HEK293 (cell line): ENCODE results near the gene MAPKAPK3.
A peak's percentile ranks its signal among the peaks of the same experiment; 100 is the strongest.

Experiments
- BCL11A ChIP-seq: fragments of 450-650 bp; formaldehyde crosslinking; IDR thresholded peaks from 2 replicates; pipeline ENCODE4 v1.5.1; 2016; ENCODE audit warnings: low read depth, missing biosample characterization, missing genetic modification characterization
- ELK4 ChIP-seq: IDR thresholded peaks from 2 replicates; pipeline ENCODE4 v1.6.1; 2011; ENCODE audit warnings: mild to moderate bottlenecking, low read depth, low read length, borderline replicate concordance
- GLI4 ChIP-seq: fragments of 450-650 bp; formaldehyde crosslinking; IDR thresholded peaks from 2 replicates; pipeline ENCODE4 v1.5.1; 2016; ENCODE audit warnings: missing biosample characterization, missing genetic modification characterization
- HOXD13 ChIP-seq: sonication (generic); formaldehyde crosslinking; IDR thresholded peaks from 2 replicates; pipeline ENCODE4 v1.8.0; 2022; ENCODE audit warnings: missing genetic modification reagents, borderline replicate concordance
- INSM2 ChIP-seq: fragments of 450-650 bp; formaldehyde crosslinking; IDR thresholded peaks from 2 replicates; pipeline ENCODE4 v1.5.1; 2016; ENCODE audit warnings: missing biosample characterization, missing genetic modification characterization
- MZF1 ChIP-seq: fragments of 450-650 bp; formaldehyde crosslinking; IDR thresholded peaks from 2 replicates; pipeline ENCODE4 v1.5.1; 2017; ENCODE audit warnings: missing biosample characterization, missing genetic modification characterization, borderline replicate concordance
- OVOL3 ChIP-seq: fragments of 450-650 bp; formaldehyde crosslinking; IDR thresholded peaks from 2 replicates; pipeline ENCODE4 v1.5.1; 2016; ENCODE audit warnings: missing biosample characterization, missing genetic modification characterization
- REPIN1 ChIP-seq: fragments of 450-650 bp; formaldehyde crosslinking; IDR thresholded peaks from 2 replicates; pipeline ENCODE4 v1.5.1; 2017; ENCODE audit warnings: missing biosample characterization, missing genetic modification characterization, low read depth
- REST ChIP-seq: fragments of 450-650 bp; formaldehyde crosslinking; IDR thresholded peaks from 2 replicates; pipeline ENCODE4 v1.5.1; 2016; ENCODE audit warnings: missing biosample characterization, missing genetic modification characterization
- SETDB1 ChIP-seq: IDR thresholded peaks from one replicate; pipeline ENCODE4 v1.6.1; 2017; ENCODE audit warnings: mild to moderate bottlenecking, low read length, moderate library complexity, mixed read lengths; ENCODE audit not compliant: insufficient read length
- TCF7L2 ChIP-seq: IDR thresholded peaks from 2 replicates; pipeline ENCODE4 v1.6.1; 2011; ENCODE audit warnings: low read depth, mild to moderate bottlenecking, inconsistent platforms, low read length, moderate library complexity, borderline replicate concordance
- TRIM28 ChIP-seq: IDR thresholded peaks from 2 replicates; pipeline ENCODE4 v1.6.1; 2011; ENCODE audit warnings: low read length, control low read depth, borderline replicate concordance
- ZBTB20 ChIP-seq: fragments of 450-650 bp; formaldehyde crosslinking; IDR thresholded peaks from 2 replicates; pipeline ENCODE4 v1.5.1; 2016; ENCODE audit warnings: missing biosample characterization, missing genetic modification characterization
- ZNF133 ChIP-seq: fragments of 450-650 bp; formaldehyde crosslinking; IDR thresholded peaks from 2 replicates; pipeline ENCODE4 v1.5.1; 2016; ENCODE audit warnings: missing biosample characterization, missing genetic modification characterization
- ZNF146 ChIP-seq: fragments of 450-650 bp; formaldehyde crosslinking; IDR thresholded peaks from 2 replicates; pipeline ENCODE4 v1.5.1; 2016; ENCODE audit warnings: missing biosample characterization, missing genetic modification characterization
- ZNF223 ChIP-seq: fragments of 450-650 bp; formaldehyde crosslinking; IDR thresholded peaks from 2 replicates; pipeline ENCODE4 v1.5.1; 2016; ENCODE audit warnings: missing biosample characterization, missing genetic modification characterization
- ZNF24 ChIP-seq: fragments of 450-650 bp; formaldehyde crosslinking; IDR thresholded peaks from 2 replicates; pipeline ENCODE4 v1.5.1; 2016; ENCODE audit warnings: missing biosample characterization, missing genetic modification characterization
- ZNF266 ChIP-seq: fragments of 450-650 bp; formaldehyde crosslinking; IDR thresholded peaks from 2 replicates; pipeline ENCODE4 v1.5.1; 2016; ENCODE audit warnings: missing biosample characterization, missing genetic modification characterization, low read depth
- ZNF280C ChIP-seq: fragments of 450-650 bp; formaldehyde crosslinking; IDR thresholded peaks from 2 replicates; pipeline ENCODE4 v1.5.1; 2016; ENCODE audit warnings: missing biosample characterization, missing genetic modification characterization
- ZNF311 ChIP-seq: fragments of 450-650 bp; formaldehyde crosslinking; IDR thresholded peaks from 2 replicates; pipeline ENCODE4 v1.5.1; 2017; ENCODE audit warnings: missing biosample characterization, missing genetic modification characterization, borderline replicate concordance
- ZNF350 ChIP-seq: fragments of 450-650 bp; formaldehyde crosslinking; IDR thresholded peaks from 2 replicates; pipeline ENCODE4 v1.5.0; 2017; ENCODE audit warnings: missing biosample characterization, mild to moderate bottlenecking, missing genetic modification characterization
- ZNF600 ChIP-seq: fragments of 450-650 bp; formaldehyde crosslinking; IDR thresholded peaks from 2 replicates; pipeline ENCODE4 v1.5.1; 2016; ENCODE audit warnings: missing biosample characterization, missing genetic modification characterization
- ZNF610 ChIP-seq: fragments of 450-650 bp; formaldehyde crosslinking; IDR thresholded peaks from 2 replicates; pipeline ENCODE4 v1.5.1; 2016; ENCODE audit warnings: missing biosample characterization, missing genetic modification characterization, borderline replicate concordance
- ZNF623 ChIP-seq: fragments of 450-650 bp; formaldehyde crosslinking; IDR thresholded peaks from 2 replicates; pipeline ENCODE4 v1.5.1; 2016; ENCODE audit warnings: missing biosample characterization, missing genetic modification characterization
- ZNF660 ChIP-seq: fragments of 450-650 bp; IDR thresholded peaks from 2 replicates; pipeline ENCODE4 v1.5.1; 2018; ENCODE audit warnings: missing biosample characterization, mild to moderate bottlenecking, missing genetic modification characterization
- ZNF747 ChIP-seq: fragments of 450-650 bp; formaldehyde crosslinking; IDR thresholded peaks from 2 replicates; pipeline ENCODE4 v1.5.1; 2016; ENCODE audit warnings: missing biosample characterization, missing genetic modification characterization
- ZNF843 ChIP-seq: fragments of 450-650 bp; formaldehyde crosslinking; IDR thresholded peaks from 2 replicates; pipeline ENCODE4 v1.5.1; 2016; ENCODE audit warnings: missing biosample characterization, missing genetic modification characterization
- ZSCAN16 ChIP-seq: fragments of 450-650 bp; formaldehyde crosslinking; IDR thresholded peaks from 2 replicates; pipeline ENCODE4 v1.5.1; 2016; ENCODE audit warnings: missing biosample characterization, missing genetic modification characterization
- TF ChIP-seq, protein P1 (sequence below): fragments of 450-650 bp; formaldehyde crosslinking; IDR thresholded peaks from 2 replicates; pipeline ENCODE4 v1.5.1; 2016; ENCODE audit warnings: missing biosample characterization, missing genetic modification characterization
- TF ChIP-seq, protein P2 (sequence below): fragments of 450-650 bp; formaldehyde crosslinking; IDR thresholded peaks from 2 replicates; pipeline ENCODE4 v1.5.1; 2016; ENCODE audit warnings: missing biosample characterization, missing genetic modification characterization

The MAPKAPK3 gene

DNA sequence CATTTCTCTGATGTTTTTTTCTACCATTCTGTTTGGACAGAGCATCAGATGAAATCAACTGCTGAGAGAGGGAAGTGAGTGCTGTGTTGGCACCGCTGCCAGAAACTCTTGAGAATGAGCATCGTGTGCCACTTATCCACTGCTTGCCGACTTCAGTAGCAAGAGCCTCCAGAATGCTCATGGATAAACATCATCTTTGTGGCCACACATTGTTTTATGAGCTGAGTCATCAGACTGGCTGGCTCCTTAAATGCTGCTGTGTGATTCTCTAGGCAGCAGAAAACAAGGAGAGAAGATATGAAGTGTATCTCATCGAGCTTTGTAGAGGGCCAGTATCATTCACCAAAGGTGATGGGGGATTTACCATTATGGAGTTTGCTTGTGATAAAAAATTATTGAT lies 54.4 kb downstream of the MAPKAPK3 start (continued):
- no peak for TF ChIP-seq ZNF747 (tag by site-specific recombination)
- TF ChIP-seq TCF7L2: 0 out of 2 replicates have a peak, but pooled peaks have one; percentile 27
- TF ChIP-seq ZNF610 (tag by site-specific recombination): no peak
- no peak for TF ChIP-seq OVOL3 (tag by site-specific recombination)
- TF ChIP-seq ZNF133: peak; percentile 69
- TF ChIP-seq ZNF223 (tag by site-specific recombination): no peak
- 0 out of 2 replicates have a peak, but pooled peaks have one; percentile 44 for TF ChIP-seq ZSCAN16
- peak; percentile 58; the same call in 1 of the 2 replicates for TF ChIP-seq ZBTB20 (tag by site-specific recombination)
- peak; percentile 96 for TF ChIP-seq TRIM28
- peak; percentile 87; the same call in 1 of the 2 replicates for TF ChIP-seq HOXD13 (CRISPR knock-in tag)
- peak; percentile 55; the same call in 1 of the 2 replicates for TF ChIP-seq ZNF24 (tag by site-specific recombination)
- 0 out of 2 replicates have a peak, but pooled peaks have one; percentile 31 for TF ChIP-seq ZNF843 (tag by site-specific recombination)
- peak; percentile 93 for TF ChIP-seq ZNF600 (tag by site-specific recombination)
- no peak for TF ChIP-seq ZNF266 (tag by site-specific recombination)
- TF ChIP-seq SETDB1: peak; percentile 19
- no peak for TF ChIP-seq GLI4
- no peak for TF ChIP-seq ELK4
- TF ChIP-seq REST: 0 out of 2 replicates have a peak, but pooled peaks have one; percentile 15
- TF ChIP-seq ZNF660 (tag by site-specific recombination): peak; percentile 94
- TF ChIP-seq REPIN1: no peak
- TF ChIP-seq ZNF350 (tag by site-specific recombination): no peak
- TF ChIP-seq, protein P1, sequence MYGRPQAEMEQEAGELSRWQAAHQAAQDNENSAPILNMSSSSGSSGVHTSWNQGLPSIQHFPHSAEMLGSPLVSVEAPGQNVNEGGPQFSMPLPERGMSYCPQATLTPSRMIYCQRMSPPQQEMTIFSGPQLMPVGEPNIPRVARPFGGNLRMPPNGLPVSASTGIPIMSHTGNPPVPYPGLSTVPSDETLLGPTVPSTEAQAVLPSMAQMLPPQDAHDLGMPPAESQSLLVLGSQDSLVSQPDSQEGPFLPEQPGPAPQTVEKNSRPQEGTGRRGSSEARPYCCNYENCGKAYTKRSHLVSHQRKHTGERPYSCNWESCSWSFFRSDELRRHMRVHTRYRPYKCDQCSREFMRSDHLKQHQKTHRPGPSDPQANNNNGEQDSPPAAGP (tag by site-specific recombination): no peak
- TF ChIP-seq MZF1 (tag by site-specific recombination): no peak
- TF ChIP-seq ZNF311 (tag by site-specific recombination): no peak
- TF ChIP-seq BCL11A (tag by site-specific recombination): peak; percentile 35; the same call in 1 of the 2 replicates
- no peak for TF ChIP-seq ZNF623 (tag by site-specific recombination)
- no peak for TF ChIP-seq ZNF280C (tag by site-specific recombination)
- TF ChIP-seq ZNF146 (tag by site-specific recombination): 0 out of 2 replicates have a peak, but pooled peaks have one; percentile 19
- peak; percentile 63 for TF ChIP-seq INSM2
- TF ChIP-seq, protein P2, sequence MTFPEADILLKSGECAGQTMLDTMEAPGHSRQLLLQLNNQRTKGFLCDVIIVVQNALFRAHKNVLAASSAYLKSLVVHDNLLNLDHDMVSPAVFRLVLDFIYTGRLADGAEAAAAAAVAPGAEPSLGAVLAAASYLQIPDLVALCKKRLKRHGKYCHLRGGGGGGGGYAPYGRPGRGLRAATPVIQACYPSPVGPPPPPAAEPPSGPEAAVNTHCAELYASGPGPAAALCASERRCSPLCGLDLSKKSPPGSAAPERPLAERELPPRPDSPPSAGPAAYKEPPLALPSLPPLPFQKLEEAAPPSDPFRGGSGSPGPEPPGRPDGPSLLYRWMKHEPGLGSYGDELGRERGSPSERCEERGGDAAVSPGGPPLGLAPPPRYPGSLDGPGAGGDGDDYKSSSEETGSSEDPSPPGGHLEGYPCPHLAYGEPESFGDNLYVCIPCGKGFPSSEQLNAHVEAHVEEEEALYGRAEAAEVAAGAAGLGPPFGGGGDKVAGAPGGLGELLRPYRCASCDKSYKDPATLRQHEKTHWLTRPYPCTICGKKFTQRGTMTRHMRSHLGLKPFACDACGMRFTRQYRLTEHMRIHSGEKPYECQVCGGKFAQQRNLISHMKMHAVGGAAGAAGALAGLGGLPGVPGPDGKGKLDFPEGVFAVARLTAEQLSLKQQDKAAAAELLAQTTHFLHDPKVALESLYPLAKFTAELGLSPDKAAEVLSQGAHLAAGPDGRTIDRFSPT: peak; percentile 87
